MM.1S (cell line): ENCODE measurements around the gene NPR3.

Source experiments
- DNase-seq: peaks from one replicate; pipeline ENCODE4 v3.0.0-alpha.2; 2015
- H2AFZ ChIP-seq: fragments of 300-600 bp; sonication (generic); 2 replicates; pipeline ENCODE4 v1.6.0; 2016; ENCODE audit warnings: antibody characterized with exemption, low read length
- H3F3A ChIP-seq: fragments of 300-600 bp; sonication (generic); 2 replicates; pipeline ENCODE4 v1.6.1; 2016; ENCODE audit warnings: mild to moderate bottlenecking, antibody characterized with exemption, low read length, moderate library complexity, mixed read lengths; ENCODE audit not compliant: insufficient read depth
- H3K27ac ChIP-seq: fragments of 300-600 bp; sonication (generic); 2 replicates; pipeline ENCODE4 v1.5.1; 2016; ENCODE audit warnings: mild to moderate bottlenecking, low read length
- H3K27me3 ChIP-seq: fragments of 300-600 bp; sonication (generic); replicated peaks from 2 replicates; pipeline ENCODE4 v1.6.0; 2016; ENCODE audit warnings: low read length; ENCODE audit not compliant: insufficient read depth
- H3K36me3 ChIP-seq: fragments of 300-600 bp; sonication (generic); replicated peaks from 2 replicates; pipeline ENCODE4 v1.6.1; 2016; ENCODE audit warnings: mild to moderate bottlenecking, low read length, mixed read lengths; ENCODE audit not compliant: insufficient read depth
- H3K4me1 ChIP-seq: fragments of 300-600 bp; sonication (generic); 2 replicates; pipeline ENCODE4 v1.6.1; 2016; ENCODE audit warnings: low read length, mixed read lengths
- H3K4me2 ChIP-seq: fragments of 300-600 bp; sonication (generic); 2 replicates; pipeline ENCODE4 v1.6.0; 2016; ENCODE audit warnings: low read depth, low read length
- H3K4me3 ChIP-seq: fragments of 300-600 bp; sonication (generic); 2 replicates; pipeline ENCODE4 v1.5.1; 2016; ENCODE audit warnings: low read length, mixed read lengths
- H3K79me2 ChIP-seq: fragments of 300-600 bp; sonication (generic); 2 replicates; pipeline ENCODE4 v1.6.1; 2016; ENCODE audit warnings: mixed run types, low read length, mixed read lengths
- H3K9ac ChIP-seq: fragments of 300-600 bp; sonication (generic); 2 replicates; pipeline ENCODE4 v1.6.1; 2016; ENCODE audit warnings: low read length, mixed read lengths
- H3K9me2 ChIP-seq: fragments of 300-600 bp; sonication (generic); replicated peaks from 2 replicates; pipeline ENCODE4 v1.6.1; 2016; ENCODE audit warnings: mild to moderate bottlenecking, low read length, mixed read lengths; ENCODE audit not compliant: insufficient read depth
- H3K9me3 ChIP-seq: fragments of 300-600 bp; sonication (generic); replicated peaks from 2 replicates; pipeline ENCODE4 v1.6.1; 2016; ENCODE audit warnings: mild to moderate bottlenecking, low read length, mixed read lengths; ENCODE audit not compliant: insufficient read depth
- H4K20me1 ChIP-seq: fragments of 300-600 bp; sonication (generic); 2 replicates; pipeline ENCODE4 v1.6.1; 2016; ENCODE audit warnings: mild to moderate bottlenecking, low read length, moderate library complexity, mixed read lengths; ENCODE audit not compliant: insufficient read depth
- CTCF ChIP-seq: fragments of 300-600 bp; sonication (generic); IDR thresholded peaks from 2 replicates; pipeline ENCODE4 v1.5.1; 2016; ENCODE audit warnings: antibody characterized with exemption, low read length, mixed read lengths
- EZH2 ChIP-seq: fragments of 300-600 bp; sonication (generic); optimal IDR thresholded peaks from 2 replicates; pipeline ENCODE3; 2017; ENCODE audit warnings: low read depth, mild to moderate bottlenecking, antibody characterized with exemption, low read length, mixed read lengths
- EZH2phosphoT487 ChIP-seq: fragments of 300-600 bp; sonication (generic); IDR thresholded peaks from 2 replicates; pipeline ENCODE4 v1.6.1; 2018; ENCODE audit warnings: antibody characterized with exemption, low read length

The NPR3 gene

GRCh38 chr5:32713770-32714381, 2.8 kb downstream of the NPR3 start:
- no peak overlapping the region for H3K27ac ChIP-seq
- no peaks in the 10 kb centered on the region for H4K20me1 ChIP-seq
- H2AFZ ChIP-seq, result no peak overlapping the region
- no peak overlapping the region for H3K4me2 ChIP-seq
- TF ChIP-seq EZH2 (no peak), EZH2phosphoT487 (no peak), CTCF (no peak)
- H3K36me3 ChIP-seq, result no peaks in the 10 kb centered on the region
- no peak overlapping the region for H3K4me3 ChIP-seq
- no peak overlapping the region for H3K9ac ChIP-seq
- H3K9me3 ChIP-seq, result no peaks in the 10 kb centered on the region
- H3F3A ChIP-seq, result no peaks in the 10 kb centered on the region
- H3K27me3 ChIP-seq, result no peaks in the 10 kb centered on the region; the same call in 1 of the 2 replicates
- H3K9me2 ChIP-seq, result no peaks in the 10 kb centered on the region
- no peaks in the 10 kb centered on the region for H3K79me2 ChIP-seq
- no peak for DNase-seq
- no peaks in the 10 kb centered on the region for H3K4me1 ChIP-seq

DNA sequence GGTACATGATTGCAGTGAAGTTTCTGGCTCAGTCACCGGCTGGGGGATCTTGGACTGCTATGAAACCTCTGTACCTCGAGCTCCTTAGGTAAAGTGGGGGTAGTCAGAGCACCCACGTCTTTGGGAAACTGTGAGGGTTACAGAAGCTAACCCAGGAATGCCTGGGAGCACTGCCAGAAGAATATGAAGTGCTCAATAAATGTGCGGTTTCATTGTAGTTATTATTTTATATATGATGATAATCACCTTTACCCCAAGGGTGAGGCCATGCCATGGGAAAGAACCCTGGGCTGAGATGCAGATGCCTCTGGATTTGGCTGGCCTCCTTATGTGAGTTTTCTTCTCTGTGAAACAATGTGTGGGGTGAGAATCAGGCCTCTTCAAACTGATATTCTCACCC, 3.7 kb downstream of the NPR3 start:
- Histone ChIP-seq H3K36me3 (no peaks in the 10 kb centered on the region), H3K4me1 (no peaks in the 10 kb centered on the region), H3K27me3 (no peaks in the 10 kb centered on the region; the same call in 1 of the 2 replicates), H3K9ac (no peak overlapping the region), H3K27ac (no peak overlapping the region), H2AFZ (no peak overlapping the region), H3K9me2 (no peaks in the 10 kb centered on the region), H3K9me3 (no peaks in the 10 kb centered on the region), H3K79me2 (no peaks in the 10 kb centered on the region), H3K4me3 (no peak overlapping the region), H3F3A (no peaks in the 10 kb centered on the region), H3K4me2 (no peak overlapping the region), H4K20me1 (no peaks in the 10 kb centered on the region)
- TF ChIP-seq EZH2phosphoT487 (no peak), CTCF (no peak), EZH2 (no peak)
- no peak for DNase-seq

GRCh38 chr5:32720300-32720699, 9.2 kb downstream of the NPR3 start:
- no peaks in the 10 kb centered on the region for H3K9me2 ChIP-seq
- H4K20me1 ChIP-seq, result no peaks in the 10 kb centered on the region
- no peaks in the 10 kb centered on the region; the same call in 1 of the 2 replicates for H3K4me1 ChIP-seq
- H2AFZ ChIP-seq, result no peak overlapping the region
- no peaks in the 10 kb centered on the region for H3K79me2 ChIP-seq
- H3K9me3 ChIP-seq, result no peaks in the 10 kb centered on the region
- H3K4me2 ChIP-seq, result no peak overlapping the region
- no peaks in the 10 kb centered on the region for H3K36me3 ChIP-seq
- TF ChIP-seq CTCF (no peak), EZH2 (no peak), EZH2phosphoT487 (no peak)
- no peak for DNase-seq
- H3K27me3 ChIP-seq, result no peaks in the 10 kb centered on the region
- H3K4me3 ChIP-seq, result no peak overlapping the region
- no peaks in the 10 kb centered on the region for H3F3A ChIP-seq
- H3K9ac ChIP-seq, result no peak overlapping the region
- no peak overlapping the region for H3K27ac ChIP-seq
